ENCODE measurements around the gene ARL2BP. TPM values are rescaled to one million over a fixed set of nuclear protein-coding genes. Genes with fewer than 3 reads are reported as not detected.

The ARL2BP gene
- total RNA-seq, 1 experiment from 2014 or later: 33.1 TPM

DNA sequence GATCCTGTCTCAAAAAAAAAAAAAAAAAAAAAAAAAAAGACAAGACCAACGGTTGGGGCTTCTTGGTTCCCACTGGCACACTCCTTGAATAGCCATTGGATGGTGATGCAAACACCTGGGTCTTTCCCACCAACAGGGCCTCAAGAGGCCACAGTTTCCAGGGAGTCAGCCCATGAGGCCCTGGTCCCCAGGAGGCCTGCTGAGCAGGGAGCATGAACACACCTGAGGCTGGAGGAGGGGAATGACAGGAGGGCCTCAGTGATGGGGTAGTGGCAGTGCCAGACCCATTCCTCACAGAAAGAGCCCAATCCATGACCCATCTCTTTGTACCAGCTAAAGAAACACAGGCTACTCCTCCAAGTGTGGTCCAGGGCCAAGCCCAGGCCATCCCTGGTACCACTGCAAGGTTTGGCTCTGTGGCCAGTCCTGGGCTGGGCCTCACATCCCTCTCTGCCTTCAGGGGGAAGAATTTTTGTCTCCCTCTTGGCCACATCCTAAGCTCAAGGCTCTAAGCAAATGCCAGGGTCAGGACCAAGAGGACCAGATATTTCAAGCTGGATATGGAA, 13.9 kb downstream of the ARL2BP start:
- no peaks in the 10 kb centered on the region for H3K9me3 ChIP-seq (ENCODE audit: low read depth, low read length, poor library complexity, severe bottlenecking)
- POLR2A ChIA-PET (ENCODE audit: low non-redundant PET): no interaction called here
- intact Hi-C loops (cut with micrococcal nuclease; ENCODE audit: unreplicated experiment): no loop called here

DNA sequence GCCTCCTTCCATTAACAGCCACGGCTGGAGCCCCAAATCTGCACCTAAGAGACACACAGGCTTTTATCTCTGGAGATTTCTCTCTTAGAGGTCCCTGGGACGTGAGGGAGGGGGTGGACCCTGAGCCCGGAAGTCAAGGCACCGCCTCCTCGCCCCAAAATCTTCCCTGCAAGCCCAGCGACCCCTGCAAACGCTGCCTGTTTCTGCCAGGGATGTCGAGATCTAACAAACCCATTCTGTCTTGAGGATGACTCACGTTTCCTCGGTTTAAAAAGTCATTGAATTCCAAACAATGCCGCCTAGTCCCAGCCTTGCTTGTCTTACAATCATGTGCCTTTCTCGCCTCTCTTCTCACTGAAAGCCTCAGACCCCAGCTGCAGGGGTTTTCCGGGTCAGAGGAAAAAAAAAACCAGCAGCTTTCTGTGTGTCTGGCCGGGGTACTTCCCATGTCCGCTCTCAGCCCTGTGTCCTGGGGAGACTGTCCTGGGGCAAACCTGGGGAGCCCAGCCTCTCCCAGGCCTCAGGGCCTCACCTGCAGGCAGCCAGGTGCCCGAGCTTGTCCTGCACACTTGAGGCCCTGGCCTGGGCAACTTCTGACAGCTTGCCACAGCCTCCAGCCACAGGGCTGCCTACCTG, 15.4 kb downstream of the ARL2BP start:
- peaks cover 9% of the 10 kb centered on the region for H3K4me1 ChIP-seq (ENCODE audit: insufficient read depth, low read length, poor library complexity, severe bottlenecking)
- no peak for TF ChIP-seq EZH2 (IDR thresholded peaks at IDR 0.05; ENCODE audit: borderline replicate concordance, low read depth, low read length, poor library complexity, severe bottlenecking)
- TF ChIP-seq, protein P1, sequence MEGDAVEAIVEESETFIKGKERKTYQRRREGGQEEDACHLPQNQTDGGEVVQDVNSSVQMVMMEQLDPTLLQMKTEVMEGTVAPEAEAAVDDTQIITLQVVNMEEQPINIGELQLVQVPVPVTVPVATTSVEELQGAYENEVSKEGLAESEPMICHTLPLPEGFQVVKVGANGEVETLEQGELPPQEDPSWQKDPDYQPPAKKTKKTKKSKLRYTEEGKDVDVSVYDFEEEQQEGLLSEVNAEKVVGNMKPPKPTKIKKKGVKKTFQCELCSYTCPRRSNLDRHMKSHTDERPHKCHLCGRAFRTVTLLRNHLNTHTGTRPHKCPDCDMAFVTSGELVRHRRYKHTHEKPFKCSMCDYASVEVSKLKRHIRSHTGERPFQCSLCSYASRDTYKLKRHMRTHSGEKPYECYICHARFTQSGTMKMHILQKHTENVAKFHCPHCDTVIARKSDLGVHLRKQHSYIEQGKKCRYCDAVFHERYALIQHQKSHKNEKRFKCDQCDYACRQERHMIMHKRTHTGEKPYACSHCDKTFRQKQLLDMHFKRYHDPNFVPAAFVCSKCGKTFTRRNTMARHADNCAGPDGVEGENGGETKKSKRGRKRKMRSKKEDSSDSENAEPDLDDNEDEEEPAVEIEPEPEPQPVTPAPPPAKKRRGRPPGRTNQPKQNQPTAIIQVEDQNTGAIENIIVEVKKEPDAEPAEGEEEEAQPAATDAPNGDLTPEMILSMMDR (conservative IDR thresholded peaks at IDR 0.05; ENCODE audit: low read depth, low read length): no peak
- H3K36me3 ChIP-seq (ENCODE audit: insufficient read depth, low read length, poor library complexity, severe bottlenecking): no peaks in the 10 kb centered on the region
- DNase-seq (ENCODE audit: low spot score): peak; percentile 77
- BruUV-seq (replicated peaks): no TSS peak
- H3K27me3 ChIP-seq (replicated peaks; ENCODE audit: insufficient read depth, low read depth, low read length, poor library complexity): no peaks in the 10 kb centered on the region
- no peak overlapping the region for H3K27ac ChIP-seq (ENCODE audit: low read depth, low read length, poor library complexity, severe bottlenecking)
- no peaks in the 10 kb centered on the region for H3K9me3 ChIP-seq (ENCODE audit: low read depth, low read length, poor library complexity, severe bottlenecking)
- CTCF ChIA-PET: interaction anchor here (0.6 kb wide), 1 partner anchor 10 kb away, joined by 3 read pairs; no protein-coding TSS in a partner anchor
- POLR2A ChIA-PET (ENCODE audit: low non-redundant PET): no interaction called here
- no peak overlapping the region for H3K4me3 ChIP-seq (ENCODE audit: low read depth, low read length, poor library complexity, severe bottlenecking)
- intact Hi-C loops (cut with micrococcal nuclease; ENCODE audit: unreplicated experiment): no loop called here

More for the DNA sequence above, 13.9 kb downstream of the ARL2BP start:
- no peak overlapping the region for H3K4me3 ChIP-seq (ENCODE audit: low read depth, low read length, poor library complexity, severe bottlenecking)
- H3K27me3 ChIP-seq (replicated peaks; ENCODE audit: insufficient read depth, low read depth, low read length, poor library complexity): no peaks in the 10 kb centered on the region
- no peak for TF ChIP-seq EZH2 (IDR thresholded peaks at IDR 0.05; ENCODE audit: borderline replicate concordance, low read depth, low read length, poor library complexity, severe bottlenecking)
- TF ChIP-seq, protein P1 (conservative IDR thresholded peaks at IDR 0.05; ENCODE audit: low read depth, low read length): no peak
- DNase-seq (ENCODE audit: low spot score): no peak
- H3K27ac ChIP-seq (ENCODE audit: low read depth, low read length, poor library complexity, severe bottlenecking): no peak overlapping the region
- CTCF ChIA-PET: no interaction called here
- H3K4me1 ChIP-seq (ENCODE audit: insufficient read depth, low read length, poor library complexity, severe bottlenecking): peaks cover 9% of the 10 kb centered on the region
- no peaks in the 10 kb centered on the region for H3K36me3 ChIP-seq (ENCODE audit: insufficient read depth, low read length, poor library complexity, severe bottlenecking)
- BruUV-seq (replicated peaks): no TSS peak

DNA sequence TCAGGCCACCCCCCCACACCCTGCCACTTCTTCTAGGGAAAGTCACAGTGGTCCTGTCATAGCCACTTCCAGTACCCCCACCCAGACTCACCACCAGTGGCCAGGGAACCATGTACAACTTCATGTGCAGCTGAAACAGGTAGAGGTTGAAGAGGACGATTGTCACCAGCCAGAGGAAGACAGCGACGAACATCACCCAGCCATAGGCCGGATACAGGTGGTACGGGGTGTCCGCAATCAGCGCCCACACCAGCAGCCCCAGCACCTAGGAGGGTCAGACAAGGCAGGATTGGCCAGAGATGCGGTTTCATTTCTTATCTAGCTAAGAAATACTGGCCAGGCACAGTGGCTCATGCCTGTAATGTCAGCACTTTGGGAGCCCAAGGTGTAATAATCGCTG, 16.7 kb downstream of the ARL2BP start:
- intact Hi-C loops (cut with micrococcal nuclease; ENCODE audit: unreplicated experiment): no loop called here
- no peak overlapping the region for H3K27ac ChIP-seq (ENCODE audit: low read depth, low read length, poor library complexity, severe bottlenecking)
- ChIA-PET POLR2A (ENCODE audit: low non-redundant PET) (no interaction called here), CTCF (no interaction called here)
- no peaks in the 10 kb centered on the region for H3K9me3 ChIP-seq (ENCODE audit: low read depth, low read length, poor library complexity, severe bottlenecking)
- H3K4me3 ChIP-seq (ENCODE audit: low read depth, low read length, poor library complexity, severe bottlenecking): no peak overlapping the region
- H3K27me3 ChIP-seq (replicated peaks; ENCODE audit: insufficient read depth, low read depth, low read length, poor library complexity): no peaks in the 10 kb centered on the region
- BruUV-seq (replicated peaks): no TSS peak
- H3K36me3 ChIP-seq (ENCODE audit: insufficient read depth, low read length, poor library complexity, severe bottlenecking): no peaks in the 10 kb centered on the region
- H3K4me1 ChIP-seq (ENCODE audit: insufficient read depth, low read length, poor library complexity, severe bottlenecking): peaks cover 9% of the 10 kb centered on the region
- TF ChIP-seq, protein P1 (conservative IDR thresholded peaks at IDR 0.05; ENCODE audit: low read depth, low read length): no peak
- no peak for TF ChIP-seq EZH2 (IDR thresholded peaks at IDR 0.05; ENCODE audit: borderline replicate concordance, low read depth, low read length, poor library complexity, severe bottlenecking)
- no peak for DNase-seq (ENCODE audit: low spot score)
